GM12873 (cell line): ENCODE data around the gene CXADR.

Source experiments
- TF ChIP-seq, protein P1 (sequence below): IDR thresholded peaks from 2 replicates; pipeline ENCODE4 v1.5.1; 2012; ENCODE audit warnings: low read depth, mild to moderate bottlenecking, moderate library complexity, low read length, control low read depth; ENCODE audit not compliant: insufficient read depth; ENCODE audit errors: missing control alignments

Gene CXADR

DNA sequence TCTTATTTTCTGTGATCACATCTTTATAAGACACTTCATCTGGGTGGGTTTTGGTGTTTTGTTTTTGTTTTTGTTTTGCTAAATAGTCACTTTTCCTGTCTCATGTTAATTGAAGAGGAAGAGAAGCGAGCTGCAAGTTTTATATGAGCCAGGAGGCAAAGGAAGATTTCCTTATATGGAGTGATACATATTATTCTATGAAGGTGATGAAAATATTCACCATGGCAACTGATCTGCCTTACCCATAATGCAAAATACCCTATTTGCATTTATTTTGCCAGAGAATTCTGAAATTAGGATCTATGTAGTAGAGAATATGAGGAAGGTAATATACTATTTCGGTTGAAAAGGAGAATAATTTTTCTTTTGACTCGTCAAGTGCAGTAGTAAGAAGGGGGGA, 13.9 kb downstream of the CXADR start:
- TF ChIP-seq, protein P1, sequence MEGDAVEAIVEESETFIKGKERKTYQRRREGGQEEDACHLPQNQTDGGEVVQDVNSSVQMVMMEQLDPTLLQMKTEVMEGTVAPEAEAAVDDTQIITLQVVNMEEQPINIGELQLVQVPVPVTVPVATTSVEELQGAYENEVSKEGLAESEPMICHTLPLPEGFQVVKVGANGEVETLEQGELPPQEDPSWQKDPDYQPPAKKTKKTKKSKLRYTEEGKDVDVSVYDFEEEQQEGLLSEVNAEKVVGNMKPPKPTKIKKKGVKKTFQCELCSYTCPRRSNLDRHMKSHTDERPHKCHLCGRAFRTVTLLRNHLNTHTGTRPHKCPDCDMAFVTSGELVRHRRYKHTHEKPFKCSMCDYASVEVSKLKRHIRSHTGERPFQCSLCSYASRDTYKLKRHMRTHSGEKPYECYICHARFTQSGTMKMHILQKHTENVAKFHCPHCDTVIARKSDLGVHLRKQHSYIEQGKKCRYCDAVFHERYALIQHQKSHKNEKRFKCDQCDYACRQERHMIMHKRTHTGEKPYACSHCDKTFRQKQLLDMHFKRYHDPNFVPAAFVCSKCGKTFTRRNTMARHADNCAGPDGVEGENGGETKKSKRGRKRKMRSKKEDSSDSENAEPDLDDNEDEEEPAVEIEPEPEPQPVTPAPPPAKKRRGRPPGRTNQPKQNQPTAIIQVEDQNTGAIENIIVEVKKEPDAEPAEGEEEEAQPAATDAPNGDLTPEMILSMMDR = no peak

- TF ChIP-seq, protein P1 = no peak
Observed at GRCh38 chr21:17527240-17527639, 14.4 kb downstream of the CXADR start.

GRCh38 chr21:17527711-17528110, 14.9 kb downstream of the CXADR start:
- TF ChIP-seq, protein P1 = no peak

- TF ChIP-seq, protein P1 = no peak
Observed at GRCh38 chr21:17529648-17530047, 16.8 kb downstream of the CXADR start.

- TF ChIP-seq, protein P1 = no peak
Observed at GRCh38 chr21:17532292-17532691, 19.4 kb downstream of the CXADR start.

GRCh38 chr21:17536381-17536780, 23.5 kb downstream of the CXADR start:
- TF ChIP-seq, protein P1 = no peak

DNA sequence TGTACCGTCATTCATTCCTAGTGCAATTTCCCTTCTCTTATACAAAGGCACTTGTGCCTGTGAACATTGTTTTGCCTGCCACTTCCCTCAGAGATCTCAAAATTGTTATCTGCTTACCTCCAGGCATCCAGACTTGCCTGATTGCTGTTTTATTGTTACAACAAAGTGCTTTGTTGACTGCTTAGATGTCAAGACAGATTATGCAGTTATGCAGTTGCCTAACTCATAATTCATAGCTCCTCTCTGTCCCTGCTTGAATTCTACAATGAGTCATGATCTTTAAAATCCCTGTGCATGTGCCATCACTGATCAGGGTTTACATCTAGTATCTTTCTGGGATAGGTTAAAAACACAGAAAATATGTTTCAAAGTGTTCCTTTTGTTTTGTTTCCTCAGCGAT, 24.5 kb downstream of the CXADR start:
- TF ChIP-seq, protein P1 = no peak
